PC-3 (cell line): ENCODE data around the gene AP5S1. TPM values are rescaled to one million over a fixed set of nuclear protein-coding genes. Genes with fewer than 3 reads are reported as not detected.

Source experiments
- ATAC-seq: fragments of 200-7000 bp; cut with Tn5 transposase; 2 replicates; pipeline ENCODE4 v1.9.1; 2020; ENCODE audit warnings: mild to moderate bottlenecking, moderate library complexity
- BruUV-seq: library from RNA; stranded (reverse); fragments of 400-500 nt; replicated peaks from 2 replicates; lab custom pipeline; 2021; lab: Mats Ljungman, UMichigan
- CTCF ChIA-PET: fragments of 300-600 bp; sonication (Branson Sonifier 250); formaldehyde crosslinking; loops from one replicate; lab custom pipeline; 2022; ENCODE audit warnings: antibody characterized with exemption; lab: Charles Lee
- POLR2A ChIA-PET: fragments of 300-600 bp; sonication (Branson Sonifier 250); formaldehyde crosslinking; loops from one replicate; lab custom pipeline; 2022; ENCODE audit warnings: antibody characterized with exemption; ENCODE audit not compliant: unreplicated experiment; lab: Charles Lee
- DNase-seq: peaks from one replicate; pipeline ENCODE4 v3.0.0-alpha.2; 2015
- H2AFZ ChIP-seq: fragments of 300-600 bp; sonication (generic); 2 replicates; pipeline ENCODE4 v1.6.0; 2016; ENCODE audit warnings: antibody characterized with exemption, low read length
- H3F3A ChIP-seq: fragments of 300-600 bp; sonication (generic); one replicate; pipeline ENCODE4 v1.6.0; 2017; ENCODE audit warnings: antibody characterized with exemption, low read length, control low read depth, mild to moderate bottlenecking; ENCODE audit not compliant: unreplicated experiment
- H3K27ac ChIP-seq: fragments of 300-600 bp; sonication (generic); 2 replicates; pipeline ENCODE4 v1.5.1; 2016; ENCODE audit warnings: mild to moderate bottlenecking, low read length
- H3K27me3 ChIP-seq: fragments of 300-600 bp; sonication (generic); 2 replicates; pipeline ENCODE4 v1.6.1; 2016; ENCODE audit warnings: low read length, mixed read lengths
- H3K36me3 ChIP-seq: fragments of 300-600 bp; sonication (generic); 2 replicates; pipeline ENCODE4 v1.6.1; 2016; ENCODE audit warnings: low read depth, mixed run types, low read length, mixed read lengths
- H3K4me1 ChIP-seq: fragments of 300-600 bp; sonication (generic); 2 replicates; pipeline ENCODE4 v1.5.1; 2016; ENCODE audit warnings: low read length; ENCODE audit not compliant: insufficient read depth
- H3K4me2 ChIP-seq: fragments of 300-600 bp; sonication (generic); 2 replicates; pipeline ENCODE4 v1.6.0; 2016; ENCODE audit warnings: low read length
- H3K4me3 ChIP-seq: fragments of 300-600 bp; sonication (generic); 2 replicates; pipeline ENCODE4 v1.5.1; 2016; ENCODE audit warnings: mild to moderate bottlenecking, low read length, mixed read lengths
- H3K79me2 ChIP-seq: fragments of 300-600 bp; sonication (generic); 2 replicates; pipeline ENCODE4 v1.6.1; 2017; ENCODE audit warnings: low read length, mixed read lengths
- H3K9ac ChIP-seq: fragments of 300-600 bp; sonication (generic); 2 replicates; pipeline ENCODE4 v1.6.0; 2016; ENCODE audit warnings: mild to moderate bottlenecking, low read length
- H3K9me2 ChIP-seq: fragments of 300-600 bp; sonication (generic); replicated peaks from 2 replicates; pipeline ENCODE4 v1.6.1; 2016; ENCODE audit warnings: mixed run types, low read length, mixed read lengths
- H3K9me3 ChIP-seq: fragments of 300-600 bp; sonication (generic); 2 replicates; pipeline ENCODE4 v1.6.1; 2016; ENCODE audit warnings: low read length, mixed read lengths
- H4K20me1 ChIP-seq: fragments of 300-600 bp; sonication (generic); 2 replicates; pipeline ENCODE4 v1.6.1; 2016; ENCODE audit warnings: low read length, mixed read lengths
- CTCF ChIP-seq: fragments of 300-600 bp; sonication (generic); conservative IDR thresholded peaks from 2 replicates; pipeline ENCODE4 v1.5.1; 2017; ENCODE audit warnings: antibody characterized with exemption, low read depth, mild to moderate bottlenecking, low read length
- EZH2 ChIP-seq: fragments of 300-600 bp; sonication (generic); IDR thresholded peaks from one replicate; pipeline ENCODE4 v1.6.1; 2017; ENCODE audit warnings: antibody characterized with exemption, mild to moderate bottlenecking, low read length; ENCODE audit not compliant: unreplicated experiment
- EZH2phosphoT487 ChIP-seq: fragments of 300-600 bp; sonication (generic); IDR thresholded peaks from 2 replicates; pipeline ENCODE4 v1.6.1; 2018; ENCODE audit warnings: mild to moderate bottlenecking, antibody characterized with exemption, low read length, borderline replicate concordance
- intact Hi-C: fragments of 100-400 bp; cut with micrococcal nuclease; formaldehyde crosslinking; loops from 2 replicates; pipeline ENCODE4 v1.9.0; 2023
- total RNA-seq: library from RNA; depleted of rRNA; stranded (reverse); fragments of >200 nt; gene quantifications from 2 replicates; pipeline ENCODE4 v1.2.3, GENCODE V29; 2014

AP5S1 gene
- total RNA-seq, 1 experiment from 2014 or later = 31.4 TPM

- Histone ChIP-seq H3K4me3 (no peak overlapping the region), H4K20me1 (no peaks in the 10 kb centered on the region), H3K27ac (no peak overlapping the region), H3K9me2 (no peaks in the 10 kb centered on the region), H3K4me1 (no peaks in the 10 kb centered on the region), H2AFZ (no peak overlapping the region), H3K27me3 (no peaks in the 10 kb centered on the region), H3K4me2 (no peak overlapping the region), H3K9ac (no peak overlapping the region), H3F3A (no peaks in the 10 kb centered on the region), H3K79me2 (no peaks in the 10 kb centered on the region), H3K9me3 (no peaks in the 10 kb centered on the region), H3K36me3 (peaks cover 65% of the 10 kb centered on the region)
- DNase-seq (no peak), ATAC-seq (no peak)
- CTCF ChIA-PET = no interaction called here
- TF ChIP-seq EZH2phosphoT487 (no peak), EZH2 (no peak), CTCF (no peak)
- BruUV-seq = no TSS peak
- intact Hi-C loops = no loop called here
- POLR2A ChIA-PET = no interaction called here
Observed at GRCh38 chr20:3864518-3864917, 44.2 kb downstream of the AP5S1 start.

- H2AFZ ChIP-seq = no peak overlapping the region
- no peaks in the 10 kb centered on the region for H3K79me2 ChIP-seq
- no peak for TF ChIP-seq EZH2phosphoT487
- no peak for TF ChIP-seq CTCF
- TF ChIP-seq EZH2 = no peak
- no peak overlapping the region for H3K4me3 ChIP-seq
- no peaks in the 10 kb centered on the region for H3K9me2 ChIP-seq
- no peak for ATAC-seq
- H3K9ac ChIP-seq = no peak overlapping the region
- intact Hi-C loops = no loop called here
- H4K20me1 ChIP-seq = no peaks in the 10 kb centered on the region
- DNase-seq = no peak
- no peak overlapping the region for H3K4me2 ChIP-seq
- H3K36me3 ChIP-seq = peaks cover 65% of the 10 kb centered on the region
- no peaks in the 10 kb centered on the region for H3K4me1 ChIP-seq
- H3F3A ChIP-seq = no peaks in the 10 kb centered on the region
- no peak overlapping the region for H3K27ac ChIP-seq
- BruUV-seq = no TSS peak
- no peaks in the 10 kb centered on the region for H3K9me3 ChIP-seq
- POLR2A ChIA-PET = no interaction called here
- no peaks in the 10 kb centered on the region for H3K27me3 ChIP-seq
- CTCF ChIA-PET = no interaction called here
Observed at GRCh38 chr20:3865152-3865886, 45.0 kb downstream of the AP5S1 start.

GRCh38 chr20:3865887-3866407 lies 45.6 kb downstream of the AP5S1 start:
- Histone ChIP-seq H4K20me1 (no peaks in the 10 kb centered on the region), H3K36me3 (peaks cover 65% of the 10 kb centered on the region), H3K4me1 (no peaks in the 10 kb centered on the region), H3K9me3 (no peaks in the 10 kb centered on the region), H3K27me3 (no peaks in the 10 kb centered on the region), H2AFZ (no peak overlapping the region), H3K79me2 (no peaks in the 10 kb centered on the region), H3K4me3 (no peak overlapping the region), H3F3A (no peaks in the 10 kb centered on the region), H3K4me2 (no peak overlapping the region), H3K27ac (no peak overlapping the region), H3K9ac (no peak overlapping the region), H3K9me2 (no peaks in the 10 kb centered on the region)
- intact Hi-C loops = no loop called here
- no peak for DNase-seq
- TF ChIP-seq EZH2phosphoT487 (no peak), EZH2 (no peak), CTCF (no peak)
- ATAC-seq = no peak
- CTCF ChIA-PET = no interaction called here
- BruUV-seq = no TSS peak
- POLR2A ChIA-PET = no interaction called here
